Raji (cell line): ENCODE results near the gene TUBGCP3.

Source experiments
- POLR2A ChIP-seq: IDR thresholded peaks from 2 replicates; pipeline ENCODE4 v1.6.1; 2011; ENCODE audit warnings: low read depth, low read length, control low read depth; ENCODE audit not compliant: insufficient read depth

The TUBGCP3 gene

GRCh38 chr13:112587764-112588489 is at the start of gene TUBGCP3:
TSS of gene TUBGCP3 (minus strand) at chr13:112588153. CDS start at chr13:112587980, 173 bp downstream.
- peak; percentile 83 for TF ChIP-seq POLR2A

GRCh38 chr13:112637017-112637801 is 49.3 kb upstream of the TUBGCP3 start:
- TF ChIP-seq POLR2A: no peak

- no peak for TF ChIP-seq POLR2A
Observed at GRCh38 chr13:112636401-112636975, 48.5 kb upstream of the TUBGCP3 start.

GRCh38 chr13:112635323-112635722 is 47.4 kb upstream of the TUBGCP3 start:
- TF ChIP-seq POLR2A: no peak

- TF ChIP-seq POLR2A: no peak
Observed at GRCh38 chr13:112634102-112634501, 46.1 kb upstream of the TUBGCP3 start.

GRCh38 chr13:112629161-112629560 is 41.2 kb upstream of the TUBGCP3 start:
- no peak for TF ChIP-seq POLR2A

- no peak for TF ChIP-seq POLR2A
Observed at GRCh38 chr13:112627161-112627560, 39.2 kb upstream of the TUBGCP3 start.

- no peak for TF ChIP-seq POLR2A
Observed at GRCh38 chr13:112626761-112627160, 38.8 kb upstream of the TUBGCP3 start.

- TF ChIP-seq POLR2A: no peak
Observed at GRCh38 chr13:112626124-112626523, 38.2 kb upstream of the TUBGCP3 start.

- no peak for TF ChIP-seq POLR2A
Observed at GRCh38 chr13:112625698-112626097, 37.7 kb upstream of the TUBGCP3 start.

GRCh38 chr13:112624602-112625430 is 36.9 kb upstream of the TUBGCP3 start:
- no peak for TF ChIP-seq POLR2A

- TF ChIP-seq POLR2A: no peak
Observed at GRCh38 chr13:112624040-112624439, 36.1 kb upstream of the TUBGCP3 start.

GRCh38 chr13:112623051-112623711 is 35.2 kb upstream of the TUBGCP3 start:
- TF ChIP-seq POLR2A: no peak

GRCh38 chr13:112622375-112622774 is 34.4 kb upstream of the TUBGCP3 start:
- no peak for TF ChIP-seq POLR2A
